ENCODE data around the gene SLC25A41. TPM values are rescaled to one million over a fixed set of nuclear protein-coding genes. Genes with fewer than 3 reads are reported as not detected.
"Not testable (repeated sequence)": the region's sequence is repeated elsewhere in the genome, so short reads cannot be mapped to it uniquely, and the experiment has no call there.

The SLC25A41 gene
- total RNA-seq, 1 experiment from 2014 or later = not detected

DNA sequence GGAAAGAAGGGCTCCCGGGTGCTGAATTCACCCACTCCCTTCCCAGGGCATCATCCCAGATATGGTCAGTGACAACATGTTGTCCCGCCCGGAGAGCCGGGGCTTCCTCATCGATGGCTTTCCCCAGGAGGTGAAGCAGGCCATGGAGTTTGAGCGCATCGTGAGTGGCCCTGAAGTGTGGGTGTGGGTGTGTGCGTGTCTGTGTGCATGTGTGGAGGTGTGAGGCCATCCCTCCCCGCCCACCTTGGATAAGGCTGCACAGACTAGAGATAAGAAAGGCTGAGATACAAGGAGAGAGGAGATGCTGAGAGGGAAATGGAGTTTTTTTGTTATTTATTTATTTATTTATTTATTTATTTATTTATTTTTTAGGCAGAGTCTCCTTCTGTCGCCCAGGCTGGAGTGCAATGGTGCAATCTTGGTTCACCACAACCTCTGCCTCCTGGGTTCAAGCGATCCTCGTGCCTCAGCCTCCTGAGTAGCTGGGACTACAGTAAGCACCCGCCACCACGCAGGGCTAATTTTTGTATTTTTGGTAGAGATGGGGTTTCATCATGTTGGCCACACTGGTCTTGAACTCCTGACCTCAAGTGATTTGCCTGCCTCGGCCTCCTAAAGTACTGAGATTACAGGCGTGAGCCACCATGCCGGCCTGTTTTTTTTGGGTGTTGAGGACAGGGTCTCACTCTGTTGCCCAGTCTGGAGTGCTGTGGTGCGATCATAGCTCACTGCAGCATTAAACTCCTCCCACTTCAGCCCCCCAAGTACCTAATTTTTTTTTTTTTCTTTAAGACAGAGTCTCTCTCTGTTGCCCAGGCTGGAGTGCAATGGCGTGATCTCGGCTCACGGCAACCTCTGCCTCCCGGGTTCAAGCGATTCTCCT is 33.3 kb downstream of the SLC25A41 start:
- not testable (repeated sequence) for H3K4me3 ChIP-seq, H3K9me3 ChIP-seq, H3K27me3 ChIP-seq, H3K36me3 ChIP-seq, DNase-seq

DNA sequence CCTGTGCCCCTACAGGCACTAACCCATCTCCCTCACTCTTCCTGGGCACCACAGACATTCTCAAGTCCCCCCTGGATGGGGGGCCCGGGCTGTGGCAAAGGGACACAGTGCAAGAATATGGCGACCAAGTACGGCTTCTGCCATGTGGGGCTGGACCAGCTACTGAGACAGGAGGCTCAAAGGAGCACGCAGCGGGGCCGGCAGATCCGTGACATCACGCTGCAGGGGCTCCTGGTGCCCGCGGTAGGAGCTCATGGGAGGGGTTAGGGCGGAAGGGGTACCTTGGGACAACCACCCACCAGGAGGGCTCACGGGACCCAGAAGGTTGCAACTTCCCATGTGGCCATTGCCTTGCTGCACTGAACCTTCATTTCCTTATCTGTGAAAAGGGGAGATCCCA is 37.3 kb downstream of the SLC25A41 start:
- Histone ChIP-seq H3K27me3 (no peaks in the 10 kb centered on the region), H3K9me3 (no peaks in the 10 kb centered on the region), H3K36me3 (peaks cover 6% of the 10 kb centered on the region), H3K4me3 (no peak overlapping the region)
- DNase-seq = no peak

DNA sequence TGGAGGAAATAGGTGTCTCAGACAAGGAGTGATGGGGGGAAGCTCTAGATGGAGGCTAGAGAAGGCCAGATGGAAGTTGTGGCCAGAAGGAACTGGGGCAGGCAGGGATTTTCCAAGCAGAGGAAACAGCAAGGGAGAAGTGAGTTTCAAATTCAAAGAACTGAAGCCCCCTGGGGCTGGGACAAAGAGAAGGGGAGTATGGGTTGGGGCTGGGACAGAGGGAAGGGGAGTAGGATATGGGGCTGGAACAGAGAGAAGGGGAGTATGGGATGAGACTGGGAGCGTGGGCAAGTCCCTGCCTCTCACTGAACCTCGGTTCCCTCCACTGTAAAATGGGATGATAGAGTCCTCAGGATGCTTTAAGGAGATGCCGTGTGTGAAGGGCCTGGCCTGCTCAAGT is 38.7 kb downstream of the SLC25A41 start:
- H3K9me3 ChIP-seq = no peaks in the 10 kb centered on the region
- H3K27me3 ChIP-seq = no peaks in the 10 kb centered on the region
- H3K4me3 ChIP-seq = no peak overlapping the region
- DNase-seq = no peak
- peaks cover 6% of the 10 kb centered on the region for H3K36me3 ChIP-seq

DNA sequence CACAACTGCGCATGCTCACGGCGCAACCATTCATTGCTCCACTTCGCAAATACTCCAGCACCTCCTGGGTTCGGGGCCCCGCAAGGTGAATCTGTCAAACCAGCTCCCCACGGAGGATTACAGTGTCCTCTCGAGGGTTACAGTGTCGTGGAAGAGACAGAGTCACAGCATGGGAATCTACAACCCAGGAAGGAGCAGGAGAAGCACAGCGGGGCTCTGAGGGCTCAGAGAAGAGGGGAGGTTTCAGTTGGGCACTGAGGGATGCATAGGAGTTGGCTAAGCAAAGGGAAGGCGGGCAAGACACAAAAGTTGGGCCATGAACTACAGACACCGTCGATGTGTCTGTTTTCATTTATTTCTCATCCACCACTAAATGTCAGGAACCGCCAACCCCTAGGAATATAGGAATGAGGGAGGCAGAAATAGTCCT is 39.6 kb downstream of the SLC25A41 start:
- peaks cover 9% of the 10 kb centered on the region for H3K36me3 ChIP-seq

DNA sequence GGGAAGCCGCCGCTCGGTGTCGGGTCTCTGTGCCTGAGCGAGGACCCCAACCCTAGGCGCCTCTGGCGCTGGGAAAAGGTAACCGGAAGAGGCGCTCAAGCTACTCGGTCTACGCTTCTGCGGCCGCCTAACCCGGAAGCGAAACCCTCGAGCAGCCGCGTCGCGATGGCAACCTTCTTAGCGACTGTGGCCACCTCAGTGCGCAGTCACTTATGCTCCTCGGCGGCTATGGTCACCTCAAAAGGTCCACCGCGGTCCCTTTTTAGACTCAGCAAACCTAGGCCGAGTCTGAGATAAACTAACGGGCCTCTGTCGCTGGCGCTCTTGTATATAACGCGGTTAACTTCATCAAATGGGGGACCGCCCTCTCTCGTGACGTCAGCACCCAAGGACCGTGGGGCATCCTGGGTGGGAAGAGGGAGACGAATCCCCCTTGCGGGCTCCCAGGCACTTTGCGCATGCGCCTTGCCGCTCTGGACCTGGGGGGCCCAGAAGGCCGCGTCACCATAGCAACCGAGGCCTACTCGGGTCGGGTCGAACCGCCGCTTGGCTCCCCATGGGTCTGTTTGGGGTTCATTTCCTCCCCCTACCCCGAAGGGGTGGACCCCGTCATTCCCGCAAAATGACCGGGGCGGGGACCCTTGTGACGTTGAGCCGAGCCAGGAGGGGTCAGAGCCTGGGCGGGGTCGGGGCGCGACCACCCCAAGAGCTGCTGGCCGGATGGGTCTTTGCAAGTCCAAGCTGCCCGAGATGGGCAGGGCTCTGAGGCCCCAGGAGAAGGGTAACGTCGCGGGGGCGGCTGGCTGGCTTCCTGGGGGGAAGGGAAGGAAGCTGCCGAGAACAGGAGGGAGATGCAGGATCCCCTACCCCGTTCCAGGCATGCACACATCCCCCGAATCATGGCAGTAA is 40.2 kb downstream of the SLC25A41 start, which contains the start of gene GTF2F1:
Gene GTF2F1 (minus strand): TSS at position 91 of the 909 bp plus-strand sequence. CDS start 169 bp downstream, outside the sequence.
- Histone ChIP-seq H3K9me3 (no peaks in the 10 kb centered on the region), H3K4me3 (peak within 1 kb of the TSS; percentile 78), H3K27me3 (no peaks in the 10 kb centered on the region), H3K36me3 (peaks cover 12% of the 10 kb centered on the region)
- DNase-seq = peak; percentile 85

More for the DNA sequence above, 39.6 kb downstream of the SLC25A41 start:
- Histone ChIP-seq H3K4me3 (peak overlapping the region; percentile 78), H3K9me3 (no peaks in the 10 kb centered on the region), H3K27me3 (no peaks in the 10 kb centered on the region)
- no peak for DNase-seq

DNA sequence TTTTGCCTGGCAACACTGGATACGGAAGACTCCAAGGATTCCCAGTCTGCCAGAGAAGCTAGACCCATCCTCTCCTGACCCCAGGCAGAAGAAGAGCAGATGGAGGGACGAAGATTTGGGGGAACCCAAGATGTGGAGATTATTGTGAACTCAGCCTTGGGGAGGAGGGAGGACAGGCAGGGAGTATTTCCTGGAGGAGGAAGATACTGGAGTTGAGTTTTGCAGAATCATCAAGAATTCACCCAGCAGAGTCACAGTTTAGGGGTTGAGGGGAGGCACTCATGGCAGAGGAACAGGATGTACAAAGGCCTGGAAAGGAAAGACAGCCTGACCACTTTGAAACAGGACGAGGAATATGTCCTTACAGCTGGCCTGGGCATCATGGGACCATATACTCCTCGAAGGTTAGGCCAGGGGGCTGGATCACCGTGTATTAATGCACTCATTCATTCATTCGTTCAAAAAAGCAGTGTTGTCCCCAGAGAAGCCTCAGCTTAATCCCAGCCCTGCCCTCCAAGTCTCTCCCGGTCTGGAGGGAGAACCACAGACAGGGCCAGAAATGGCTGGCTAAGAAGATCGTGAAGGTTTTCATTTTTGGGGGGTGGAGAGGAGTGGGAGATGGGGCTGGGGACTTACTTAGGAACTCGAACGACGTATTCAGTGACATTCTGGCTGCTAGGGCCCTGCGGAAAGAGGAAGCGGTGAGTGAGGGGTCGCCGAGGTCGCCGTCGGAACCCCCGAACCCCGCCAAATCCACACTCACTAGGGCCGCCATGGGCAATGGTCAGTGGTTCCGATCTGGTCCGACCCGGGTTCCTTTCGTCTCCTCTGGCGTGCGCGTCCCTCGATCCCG is 41.1 kb downstream of the SLC25A41 start:
- Histone ChIP-seq H3K27me3 (no peaks in the 10 kb centered on the region), H3K9me3 (no peaks in the 10 kb centered on the region), H3K36me3 (peaks cover 12% of the 10 kb centered on the region), H3K4me3 (peak overlapping the region; percentile 78)
- DNase-seq = no peak

DNA sequence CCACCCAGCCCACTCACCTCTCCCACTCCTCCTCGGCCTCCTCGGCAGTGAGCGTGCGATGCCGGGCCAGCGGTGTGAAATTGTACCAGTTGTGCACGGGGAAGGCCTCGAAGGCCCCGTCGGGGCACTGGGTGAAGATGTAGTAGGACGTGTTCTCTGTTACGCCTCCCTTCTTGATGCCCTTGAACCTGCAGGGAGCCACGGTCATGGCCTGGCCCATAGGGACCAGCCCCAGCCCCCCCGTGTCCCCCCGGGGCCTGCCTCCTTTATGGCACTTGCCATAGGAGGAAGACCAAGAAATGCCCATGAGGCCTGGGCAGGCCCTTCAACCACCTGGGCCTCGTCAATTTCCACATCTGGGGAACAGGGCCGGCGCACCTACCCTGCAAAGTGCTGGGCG is 46.2 kb downstream of the SLC25A41 start:
- H3K27me3 ChIP-seq = no peaks in the 10 kb centered on the region
- no peak for DNase-seq
- no peak overlapping the region for H3K4me3 ChIP-seq
- peaks cover 12% of the 10 kb centered on the region for H3K36me3 ChIP-seq
- no peaks in the 10 kb centered on the region for H3K9me3 ChIP-seq

DNA sequence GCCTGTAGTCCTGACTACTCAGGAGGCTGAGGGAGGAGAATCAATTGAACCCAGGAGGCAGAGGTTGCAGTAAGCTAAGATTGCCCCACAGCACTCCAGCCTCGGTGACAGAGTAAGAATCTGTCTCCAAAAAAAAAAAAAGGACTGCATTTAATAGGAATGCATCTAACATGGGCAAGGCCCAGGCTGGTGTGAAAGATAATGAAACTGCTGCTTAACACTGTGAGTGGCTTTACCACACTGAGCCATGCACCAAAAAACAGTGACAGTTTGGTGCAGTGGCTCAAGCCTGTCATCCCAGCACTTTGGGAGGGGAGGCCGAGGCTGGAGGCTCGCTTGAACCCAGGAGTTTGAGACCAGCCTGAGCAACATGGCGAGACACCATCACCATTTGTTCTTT is 49.2 kb downstream of the SLC25A41 start:
- Histone ChIP-seq H3K36me3 (peaks cover 19% of the 10 kb centered on the region; the same call in 1 of the 2 replicates), H3K27me3 (no peaks in the 10 kb centered on the region), H3K4me3 (no peak overlapping the region), H3K9me3 (no peaks in the 10 kb centered on the region)
- no peak for DNase-seq

DNA sequence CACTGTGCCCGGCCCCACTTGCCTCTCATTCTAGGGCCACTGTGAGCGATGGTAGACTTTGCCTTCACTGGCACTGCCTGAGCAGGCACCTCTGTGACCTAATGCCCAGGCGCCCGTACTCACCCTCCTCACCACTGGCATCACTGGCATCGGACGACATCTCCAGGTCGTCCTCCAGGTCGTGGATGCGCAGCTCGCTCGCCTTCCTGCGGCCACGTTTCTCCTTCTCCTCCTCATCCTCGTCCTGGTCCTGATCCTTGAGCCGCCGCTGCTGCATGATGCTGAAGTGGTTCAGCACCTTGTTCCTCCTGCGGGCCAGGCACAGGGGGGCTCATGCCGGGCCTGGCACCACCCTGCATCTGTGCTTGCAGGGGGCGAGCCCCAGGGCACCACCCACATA is 50.4 kb downstream of the SLC25A41 start:
- Histone ChIP-seq H3K9me3 (no peaks in the 10 kb centered on the region), H3K4me3 (no peak overlapping the region), H3K27me3 (no peaks in the 10 kb centered on the region), H3K36me3 (peaks cover 13% of the 10 kb centered on the region; the same call in 1 of the 2 replicates)
- no peak for DNase-seq

DNA sequence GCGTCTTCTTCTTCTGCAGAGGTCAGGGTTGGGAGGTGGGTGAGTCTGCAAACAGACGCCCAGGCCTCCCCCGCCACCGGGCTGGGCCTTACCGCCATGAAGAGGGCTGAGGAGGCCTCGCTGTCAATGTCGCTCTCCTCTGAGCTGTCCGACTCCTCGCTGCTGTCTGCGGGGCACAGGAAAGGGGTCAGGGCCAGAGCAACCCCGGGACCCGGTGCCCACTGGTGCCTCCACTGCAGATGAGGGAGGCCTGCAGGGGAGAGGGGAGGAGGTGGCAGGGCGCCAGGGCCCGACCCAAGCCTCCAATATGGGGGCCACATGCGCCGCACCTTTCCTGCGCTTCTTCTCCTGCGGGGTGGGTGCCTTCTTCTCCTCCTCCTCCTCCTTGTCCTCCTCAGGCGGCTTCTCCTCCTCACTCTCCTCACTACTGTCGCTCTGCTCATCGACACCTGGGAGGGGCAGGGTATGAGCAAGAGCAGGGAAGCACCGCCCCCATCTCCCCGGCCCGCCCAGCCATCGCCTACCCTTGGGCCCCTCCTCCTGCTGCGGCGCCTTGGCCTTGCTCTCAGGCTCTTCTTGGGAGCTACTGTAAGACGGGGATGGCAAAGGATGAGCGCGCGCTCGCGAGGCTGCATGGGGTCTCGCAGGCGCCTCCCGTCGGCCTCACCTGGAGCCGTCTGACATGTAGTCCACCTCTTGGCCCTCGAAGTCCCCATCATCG is 52.4 kb downstream of the SLC25A41 start:
- Histone ChIP-seq H3K36me3 (peaks cover 13% of the 10 kb centered on the region; the same call in 1 of the 2 replicates), H3K4me3 (no peak overlapping the region), H3K9me3 (no peaks in the 10 kb centered on the region), H3K27me3 (no peaks in the 10 kb centered on the region)
- no peak for DNase-seq

DNA sequence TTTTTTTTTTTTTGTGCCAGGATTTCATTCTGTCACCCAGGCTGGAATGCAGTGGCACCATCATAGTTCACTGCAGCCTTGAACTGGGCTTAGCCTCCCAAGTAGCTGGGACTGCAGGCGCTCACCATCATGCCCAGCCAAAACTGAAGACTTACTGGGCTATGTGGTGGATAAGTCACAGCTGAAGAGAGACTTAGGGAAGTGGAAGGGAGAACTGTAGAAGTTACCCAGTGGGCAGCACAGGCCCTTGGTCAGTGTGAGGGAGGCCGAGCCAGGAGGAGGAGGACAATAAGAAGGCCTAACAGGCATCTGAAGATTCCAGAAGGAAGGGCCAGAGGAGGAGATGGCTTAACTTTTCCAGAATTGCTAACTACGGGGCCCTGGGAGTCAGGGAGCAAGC is 53.8 kb downstream of the SLC25A41 start:
- Histone ChIP-seq H3K9me3 (no peaks in the 10 kb centered on the region), H3K27me3 (no peaks in the 10 kb centered on the region), H3K36me3 (peaks cover 13% of the 10 kb centered on the region; the same call in 1 of the 2 replicates), H3K4me3 (no peak overlapping the region)
- DNase-seq = no peak

DNA sequence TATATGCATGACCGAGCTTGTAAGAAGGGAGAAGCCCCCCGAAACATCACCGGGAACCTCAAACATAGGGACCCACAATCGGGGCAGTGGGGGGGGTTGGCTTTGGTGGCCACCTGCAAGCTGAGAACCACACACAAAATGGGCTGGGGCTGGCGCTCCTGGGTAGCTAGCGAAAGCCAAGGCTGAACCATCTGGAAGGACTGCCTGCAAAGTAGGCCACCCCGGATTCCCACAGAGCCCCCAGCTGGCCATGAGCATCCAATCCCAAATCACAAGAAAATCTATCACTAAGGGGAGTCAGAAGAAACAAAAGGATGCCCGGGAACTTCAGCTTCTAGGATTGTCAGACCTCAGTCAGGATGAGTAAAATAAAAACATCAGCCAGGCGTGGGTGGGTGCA is 55.1 kb downstream of the SLC25A41 start:
- H3K4me3 ChIP-seq = no peak overlapping the region
- H3K27me3 ChIP-seq = no peaks in the 10 kb centered on the region
- DNase-seq = no peak
- H3K9me3 ChIP-seq = no peaks in the 10 kb centered on the region
- H3K36me3 ChIP-seq = peaks cover 13% of the 10 kb centered on the region; the same call in 1 of the 2 replicates

DNA sequence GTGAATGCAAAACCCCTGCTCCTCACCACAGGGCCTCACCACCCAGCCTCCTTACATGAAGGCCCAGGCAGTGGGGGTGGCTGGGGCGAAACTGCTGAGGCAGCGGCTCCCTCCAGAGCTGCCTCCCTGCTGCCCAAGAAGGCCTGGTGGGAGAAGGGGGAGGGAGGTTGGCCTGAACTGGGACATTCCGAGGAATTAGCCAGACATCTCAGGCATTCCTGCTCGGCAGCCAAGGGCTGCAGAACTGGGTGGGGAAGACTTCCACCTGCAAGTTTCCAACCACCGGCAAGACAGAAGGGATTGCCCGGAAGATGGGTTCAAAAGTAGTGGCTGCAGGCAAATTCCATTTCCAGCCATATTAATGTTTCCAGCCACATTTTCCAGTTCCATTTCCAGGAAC is 55.5 kb downstream of the SLC25A41 start:
- H3K27me3 ChIP-seq = no peaks in the 10 kb centered on the region
- H3K9me3 ChIP-seq = no peaks in the 10 kb centered on the region
- DNase-seq = peak; percentile 27
- H3K36me3 ChIP-seq = peaks cover 13% of the 10 kb centered on the region; the same call in 1 of the 2 replicates
- H3K4me3 ChIP-seq = no peak overlapping the region

DNA sequence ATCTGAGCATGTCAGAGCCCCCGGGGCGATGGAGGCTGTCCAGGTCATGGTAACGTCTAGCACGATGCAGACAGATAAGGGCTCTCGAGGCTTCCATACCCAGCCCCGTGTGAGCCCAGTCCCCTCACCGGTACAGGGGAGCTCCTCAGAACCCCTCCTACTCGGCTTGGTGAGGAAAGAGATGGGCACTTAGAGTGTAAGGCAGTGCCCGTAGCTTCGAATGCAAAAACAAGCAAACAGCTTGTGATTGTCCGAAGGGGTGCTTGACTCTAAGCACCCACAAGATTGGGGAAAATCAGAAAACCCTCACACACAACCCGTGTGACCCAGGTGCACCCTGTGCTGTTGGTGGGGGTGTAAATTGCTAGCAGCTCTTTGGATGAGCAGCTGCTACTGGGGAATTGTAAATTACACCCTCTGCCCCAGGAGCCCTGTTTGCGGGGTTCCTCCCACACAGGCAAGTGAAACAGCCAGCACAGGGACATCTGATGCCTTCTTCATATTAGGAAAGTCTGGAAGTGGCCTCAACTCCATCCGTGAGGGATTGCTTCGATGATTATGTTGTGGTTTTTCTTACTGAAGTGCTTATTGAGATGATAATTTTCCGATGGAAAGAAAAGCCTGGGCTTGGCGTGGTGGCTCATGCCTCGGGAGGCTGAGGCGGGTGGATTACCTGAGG is 56.9 kb downstream of the SLC25A41 start:
- Histone ChIP-seq H3K36me3 (peaks cover 9% of the 10 kb centered on the region; the same call in 1 of the 2 replicates), H3K4me3 (no peak overlapping the region), H3K9me3 (no peaks in the 10 kb centered on the region), H3K27me3 (no peaks in the 10 kb centered on the region)
- no peak for DNase-seq
